Body of pancreas (tissue), 4 donors: ENCODE results near the gene ZBTB37.
"Not testable (repeated sequence)": the region's sequence is repeated elsewhere in the genome, so short reads cannot be mapped to it uniquely, and the experiment has no call there.

Experiments used
- CTCF ChIP-seq, 7 experiments: fragments of 450-650 bp in 4 of 7; fragments of 200-600 bp in 3 of 7; sonication (generic) in 3 of 7; IDR thresholded peaks; one replicate each; pipeline ENCODE4 v1.5.1; 2016 to 2019; ENCODE audit warnings: antibody characterized with exemption in 7 of 7
- POLR2A ChIP-seq, 3 donors: fragments of 450-650 bp; IDR thresholded peaks; one replicate each; pipeline ENCODE4 v1.6.1; 2016; ENCODE audit warnings: antibody characterized with exemption in 3 of 3, mild to moderate bottlenecking in 2 of 3

GRCh38 chr1:173862146-173862768, 5.9 kb upstream of the ZBTB37 start:
- not testable (repeated sequence) for TF ChIP-seq CTCF, POLR2A (IDR thresholded peaks at IDR 0.05)
